Peyer's patch (tissue), 4 donors: Measurements from ENCODE around the gene VSIG4. TPM values are rescaled to one million over a fixed set of nuclear protein-coding genes. Genes with fewer than 3 reads are reported as not detected.
A peak's percentile ranks its signal among the peaks of the same experiment; 100 is the strongest.

Experiments
- DNase-seq, 3 donors: peaks; one replicate each; pipeline ENCODE4 v3.0.0-alpha.2; 2017 to 2019
- H3K27ac ChIP-seq, 4 donors: fragments of 200-600 bp; sonication (generic); one replicate each; pipeline ENCODE4 v1.5.1; 2016 to 2019
- H3K27me3 ChIP-seq, 2 donors: fragments of 200-600 bp; sonication (generic); one replicate each; pipeline ENCODE4 v1.5.1; 2019
- H3K36me3 ChIP-seq, 3 donors: fragments of 200-600 bp; sonication (generic); one replicate each; pipeline ENCODE4 v1.5.1; 2016 to 2019
- H3K4me1 ChIP-seq, 4 donors: fragments of 200-600 bp; sonication (generic); one replicate each; pipeline ENCODE4 v1.5.1; 2016 to 2019
- H3K4me3 ChIP-seq, 4 donors: fragments of 200-600 bp; sonication (generic); 1 replicate in 3 of 4; 2 replicates in 1 of 4; pipeline ENCODE4 v1.5.1; 2016 to 2019; ENCODE audit warnings: mild to moderate bottlenecking in 1 of 4
- H3K9me3 ChIP-seq, 4 donors: fragments of 200-600 bp; sonication (generic); one replicate each; pipeline ENCODE4 v1.5.1; 2016 to 2019; ENCODE audit warnings: mild to moderate bottlenecking in 1 of 4
- POLR2A ChIP-seq, 2 donors: fragments of 450-650 bp; IDR thresholded peaks; one replicate each; pipeline ENCODE4 v1.5.1; 2017; ENCODE audit warnings: antibody characterized with exemption in 2 of 2, mild to moderate bottlenecking in 2 of 2, moderate library complexity in 2 of 2
- total RNA-seq, 4 donors: library from RNA; depleted of rRNA; stranded (reverse); fragments of >200 nt; gene quantifications; one replicate each; pipeline ENCODE4 v1.1.0, GENCODE V29; 2016
- TF ChIP-seq, protein P1 (sequence below), 6 experiments: fragments of 450-650 bp in 4 of 6; fragments of 200-600 bp in 2 of 6; sonication (generic) in 1 of 6; IDR thresholded peaks; one replicate each; pipeline ENCODE4 v1.5.1; 2017 to 2019; ENCODE audit warnings: antibody characterized with exemption in 6 of 6, mild to moderate bottlenecking in 3 of 6, moderate library complexity in 1 of 6

Gene VSIG4
- total RNA-seq, 4 donors from 2014 or later: 15.1 to 51.1 (median 31.3) TPM

GRCh38 chrX:66036231-66036630 lies 3.6 kb downstream of the VSIG4 start:
- no peaks in the 10 kb centered on the region for H3K4me1 ChIP-seq
- no peak overlapping the region for H3K4me3 ChIP-seq
- no peaks in the 10 kb centered on the region for H3K9me3 ChIP-seq
- no peak for DNase-seq
- TF ChIP-seq POLR2A (IDR thresholded peaks at IDR 0.05): no peak
- TF ChIP-seq, protein P1, sequence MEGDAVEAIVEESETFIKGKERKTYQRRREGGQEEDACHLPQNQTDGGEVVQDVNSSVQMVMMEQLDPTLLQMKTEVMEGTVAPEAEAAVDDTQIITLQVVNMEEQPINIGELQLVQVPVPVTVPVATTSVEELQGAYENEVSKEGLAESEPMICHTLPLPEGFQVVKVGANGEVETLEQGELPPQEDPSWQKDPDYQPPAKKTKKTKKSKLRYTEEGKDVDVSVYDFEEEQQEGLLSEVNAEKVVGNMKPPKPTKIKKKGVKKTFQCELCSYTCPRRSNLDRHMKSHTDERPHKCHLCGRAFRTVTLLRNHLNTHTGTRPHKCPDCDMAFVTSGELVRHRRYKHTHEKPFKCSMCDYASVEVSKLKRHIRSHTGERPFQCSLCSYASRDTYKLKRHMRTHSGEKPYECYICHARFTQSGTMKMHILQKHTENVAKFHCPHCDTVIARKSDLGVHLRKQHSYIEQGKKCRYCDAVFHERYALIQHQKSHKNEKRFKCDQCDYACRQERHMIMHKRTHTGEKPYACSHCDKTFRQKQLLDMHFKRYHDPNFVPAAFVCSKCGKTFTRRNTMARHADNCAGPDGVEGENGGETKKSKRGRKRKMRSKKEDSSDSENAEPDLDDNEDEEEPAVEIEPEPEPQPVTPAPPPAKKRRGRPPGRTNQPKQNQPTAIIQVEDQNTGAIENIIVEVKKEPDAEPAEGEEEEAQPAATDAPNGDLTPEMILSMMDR (IDR thresholded peaks at IDR 0.05): no peak
- no peaks in the 10 kb centered on the region for H3K27me3 ChIP-seq
- no peaks in the 10 kb centered on the region for H3K36me3 ChIP-seq
- no peak overlapping the region for H3K27ac ChIP-seq

- H3K27me3 ChIP-seq: no peaks in the 10 kb centered on the region
- no peak for DNase-seq
- TF ChIP-seq, protein P1 (IDR thresholded peaks at IDR 0.05): no peak
- TF ChIP-seq POLR2A (IDR thresholded peaks at IDR 0.05): no peak
- H3K4me1 ChIP-seq: no peaks in the 10 kb centered on the region
- H3K9me3 ChIP-seq: no peaks in the 10 kb centered on the region
- no peaks in the 10 kb centered on the region for H3K36me3 ChIP-seq
- H3K27ac ChIP-seq: no peak overlapping the region
- H3K4me3 ChIP-seq: no peak overlapping the region
These were observed 4.2 kb downstream of the VSIG4 start for GRCh38 chrX:66035667-66036066.

DNA sequence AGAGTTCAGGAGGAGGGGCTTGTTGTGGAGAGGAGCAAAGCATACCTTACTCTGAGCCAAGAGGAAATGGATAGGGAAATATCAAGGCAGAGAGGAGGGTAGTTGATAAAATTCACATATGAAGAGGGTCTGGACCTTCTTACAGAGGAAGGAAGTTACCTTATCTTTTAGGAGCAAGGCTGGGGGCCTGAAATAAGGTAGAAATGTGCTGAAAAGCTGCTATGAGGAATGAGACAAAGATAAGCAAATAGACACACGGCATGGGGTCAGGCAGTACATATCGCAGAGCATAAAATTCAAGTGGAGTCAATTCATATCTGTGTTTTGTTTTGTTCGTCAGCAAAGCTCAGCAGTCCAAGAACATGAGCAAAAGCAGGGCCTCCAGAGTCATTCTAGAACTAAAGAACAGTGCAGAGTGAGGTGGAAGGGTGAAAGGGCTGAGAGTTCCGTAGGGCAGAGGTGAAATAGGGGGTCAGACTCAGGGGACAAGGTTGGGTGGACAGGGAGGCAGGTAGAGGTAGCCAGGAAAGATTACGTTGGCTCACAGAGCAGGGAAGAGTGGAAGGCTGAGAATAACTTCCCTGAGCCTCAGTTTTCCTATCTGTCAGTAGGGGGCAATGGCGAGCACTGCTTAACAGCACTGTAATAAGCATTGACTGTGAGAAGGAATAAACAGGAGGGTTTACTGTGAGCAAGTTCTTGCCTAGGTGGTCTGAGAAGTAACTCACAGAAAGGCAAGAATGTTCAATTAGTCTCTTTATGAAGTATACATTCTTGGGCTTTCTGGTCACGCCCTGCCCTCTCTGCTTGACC lies 9.2 kb downstream of the VSIG4 start:
- no peaks in the 10 kb centered on the region for H3K36me3 ChIP-seq
- H3K4me1 ChIP-seq: no peaks in the 10 kb centered on the region
- H3K27me3 ChIP-seq: no peaks in the 10 kb centered on the region
- H3K4me3 ChIP-seq: no peak overlapping the region
- TF ChIP-seq POLR2A (IDR thresholded peaks at IDR 0.05): no peak
- TF ChIP-seq, protein P1 (IDR thresholded peaks at IDR 0.05): peak; percentile 15 to 69 (median 42)
- H3K9me3 ChIP-seq: no peaks in the 10 kb centered on the region
- no peak overlapping the region for H3K27ac ChIP-seq
- DNase-seq: peak in 1 of 3 donors; percentile 74

GRCh38 chrX:66028936-66029335 lies 10.9 kb downstream of the VSIG4 start:
- H3K36me3 ChIP-seq: no peaks in the 10 kb centered on the region
- no peak for TF ChIP-seq POLR2A (IDR thresholded peaks at IDR 0.05)
- TF ChIP-seq, protein P1 (IDR thresholded peaks at IDR 0.05): no peak
- no peak for DNase-seq

DNA sequence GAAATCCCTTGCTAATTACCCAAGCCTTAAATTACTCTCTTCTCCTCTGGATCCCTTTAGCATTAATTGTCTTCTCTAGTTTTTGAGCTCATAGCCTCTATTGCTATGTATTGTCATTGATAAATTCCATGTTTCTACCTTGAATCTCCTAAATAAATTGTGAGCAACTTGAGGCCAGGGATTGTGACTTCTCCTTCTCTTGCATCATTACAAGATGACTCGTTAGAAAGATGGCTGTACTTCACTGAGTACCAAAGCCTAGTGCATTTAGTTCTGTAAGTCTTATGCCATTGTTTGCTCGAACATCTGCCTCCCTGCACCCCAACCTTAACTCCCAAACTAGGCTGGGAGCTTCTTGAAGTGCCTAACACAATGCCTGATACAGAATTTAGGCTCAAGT lies 15.3 kb downstream of the VSIG4 start:
- H3K9me3 ChIP-seq: no peaks in the 10 kb centered on the region
- no peaks in the 10 kb centered on the region for H3K27me3 ChIP-seq
- no peak for DNase-seq
- no peaks in the 10 kb centered on the region for H3K4me1 ChIP-seq
- no peak overlapping the region for H3K27ac ChIP-seq
- no peaks in the 10 kb centered on the region for H3K36me3 ChIP-seq
- H3K4me3 ChIP-seq: no peak overlapping the region
- TF ChIP-seq POLR2A (IDR thresholded peaks at IDR 0.05): no peak
- TF ChIP-seq, protein P1 (IDR thresholded peaks at IDR 0.05): no peak

More at GRCh38 chrX:66028936-66029335, 10.9 kb downstream of the VSIG4 start:
- Histone ChIP-seq H3K27me3 (no peaks in the 10 kb centered on the region), H3K27ac (no peak overlapping the region), H3K4me3 (no peak overlapping the region), H3K4me1 (no peaks in the 10 kb centered on the region), H3K9me3 (no peaks in the 10 kb centered on the region)
